Measurements from ENCODE around the gene CCDC27.

Gene CCDC27

GRCh38 chr1:3702990-3703728 is 49.1 kb upstream of the CCDC27 start (continued):
- TF ChIP-seq CSDC2 (CRISPR knock-in tag; IDR thresholded peaks at IDR 0.05) (no peak), PPARA (CRISPR knock-in tag; IDR thresholded peaks at IDR 0.05; ENCODE audit: borderline replicate concordance) (no peak), ZC3H10 (CRISPR knock-in tag; IDR thresholded peaks at IDR 0.05) (no peak), ZFP30 (CRISPR knock-in tag; IDR thresholded peaks at IDR 0.05) (no peak), ESRRG (CRISPR knock-in tag; IDR thresholded peaks at IDR 0.05) (no peak), TOX (CRISPR knock-in tag; IDR thresholded peaks at IDR 0.05; ENCODE audit: borderline replicate concordance) (no peak), CSRNP3 (CRISPR knock-in tag; IDR thresholded peaks at IDR 0.05) (no peak), CREB5 (CRISPR knock-in tag; IDR thresholded peaks at IDR 0.05; ENCODE audit: low read depth) (no peak), BACH2 (CRISPR knock-in tag; IDR thresholded peaks at IDR 0.05; ENCODE audit: borderline replicate concordance) (no peak), SNAI2 (CRISPR knock-in tag; IDR thresholded peaks at IDR 0.05) (no peak)

- no peak for ATAC-seq
- no peak for TF ChIP-seq TSHZ2 (CRISPR knock-in tag; IDR thresholded peaks at IDR 0.05)
- TF ChIP-seq CREB5 (CRISPR knock-in tag; IDR thresholded peaks at IDR 0.05; ENCODE audit: low read depth), result no peak
- TF ChIP-seq CSRNP3 (CRISPR knock-in tag; IDR thresholded peaks at IDR 0.05), result no peak
- TF ChIP-seq PATZ1 (CRISPR knock-in tag; IDR thresholded peaks at IDR 0.05; ENCODE audit: borderline replicate concordance), result no peak
- no peak for TF ChIP-seq ARNTL (CRISPR knock-in tag; IDR thresholded peaks at IDR 0.05; ENCODE audit: borderline replicate concordance, low read depth)
Measured at GRCh38 chr1:3703786-3704371, 48.4 kb upstream of the CCDC27 start.

- TF ChIP-seq PATZ1 (CRISPR knock-in tag; IDR thresholded peaks at IDR 0.05; ENCODE audit: borderline replicate concordance) (no peak), ZNF8 (CRISPR knock-in tag; IDR thresholded peaks at IDR 0.05) (no peak), ZFP3 (CRISPR knock-in tag; IDR thresholded peaks at IDR 0.05) (no peak), RARB (CRISPR knock-in tag; IDR thresholded peaks at IDR 0.05) (no peak), TOX (CRISPR knock-in tag; IDR thresholded peaks at IDR 0.05; ENCODE audit: borderline replicate concordance) (no peak), CSRNP3 (CRISPR knock-in tag; IDR thresholded peaks at IDR 0.05) (no peak)
- ATAC-seq, result no peak
Measured at GRCh38 chr1:3705341-3705950, 46.8 kb upstream of the CCDC27 start.

All from SK-N-SH treated with all-trans-retinoic acid at 6 μM for 48 hours (cell line).